ENCODE results near the gene PCGF2.

PCGF2 gene

GRCh38 chr17:38709864-38710603, 38.1 kb downstream of the PCGF2 start:
- no peak for DNase-seq (ENCODE audit: low spot score)

DNA sequence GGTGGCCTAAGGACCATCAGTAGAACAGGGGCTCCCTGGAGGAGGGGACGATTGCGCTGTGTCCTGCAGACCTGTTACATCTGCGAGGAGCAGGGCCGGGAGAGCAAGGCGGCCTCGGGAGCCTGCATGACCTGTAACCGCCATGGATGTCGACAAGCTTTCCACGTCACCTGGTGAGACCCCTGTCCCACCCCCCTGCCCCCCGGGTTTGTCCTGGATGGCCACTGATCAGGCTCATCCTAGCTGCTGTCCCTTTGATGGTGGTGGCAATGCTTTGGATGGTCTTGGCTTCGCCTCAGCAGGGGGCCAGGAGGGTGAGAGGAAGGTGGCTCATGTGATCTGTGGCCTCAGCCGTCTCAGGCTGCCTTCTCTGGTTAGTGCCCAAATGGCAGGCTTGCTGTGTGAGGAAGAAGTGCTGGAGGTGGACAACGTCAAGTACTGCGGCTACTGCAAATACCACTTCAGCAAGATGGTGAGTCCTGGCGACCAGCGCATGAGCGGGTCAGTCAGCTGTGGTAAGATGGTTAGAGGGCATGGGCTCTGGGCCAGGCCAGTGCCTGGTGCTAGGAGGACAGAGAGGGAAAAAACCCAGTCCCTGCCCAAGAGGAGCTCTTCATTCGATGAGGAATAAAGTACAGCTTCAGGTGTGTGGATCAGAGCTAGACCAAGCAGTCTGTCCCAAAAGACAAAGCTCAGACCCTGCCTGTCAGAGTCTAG, 38.9 kb downstream of the PCGF2 start:
- TF ChIP-seq CTCF (IDR thresholded peaks at IDR 0.05; ENCODE audit: extremely low read depth, missing control alignments) = no peak
- DNase-seq (ENCODE audit: low spot score) = no peak

More at GRCh38 chr17:38709864-38710603, 38.1 kb downstream of the PCGF2 start:
- TF ChIP-seq CTCF (IDR thresholded peaks at IDR 0.05; ENCODE audit: extremely low read depth, missing control alignments) = no peak

- no peak for TF ChIP-seq CTCF (IDR thresholded peaks at IDR 0.05; ENCODE audit: extremely low read depth, missing control alignments)
- no peak for DNase-seq (ENCODE audit: low spot score)
Measured at GRCh38 chr17:38707678-38708351, 40.3 kb downstream of the PCGF2 start.

- TF ChIP-seq CTCF (IDR thresholded peaks at IDR 0.05; ENCODE audit: extremely low read depth, missing control alignments) = no peak
- DNase-seq (ENCODE audit: low spot score) = peak; percentile 38
Measured at GRCh38 chr17:38706505-38707216, 41.5 kb downstream of the PCGF2 start.

GRCh38 chr17:38705803-38706504, 42.2 kb downstream of the PCGF2 start:
- no peak for DNase-seq (ENCODE audit: low spot score)
- TF ChIP-seq CTCF (IDR thresholded peaks at IDR 0.05; ENCODE audit: extremely low read depth, missing control alignments) = no peak

DNA sequence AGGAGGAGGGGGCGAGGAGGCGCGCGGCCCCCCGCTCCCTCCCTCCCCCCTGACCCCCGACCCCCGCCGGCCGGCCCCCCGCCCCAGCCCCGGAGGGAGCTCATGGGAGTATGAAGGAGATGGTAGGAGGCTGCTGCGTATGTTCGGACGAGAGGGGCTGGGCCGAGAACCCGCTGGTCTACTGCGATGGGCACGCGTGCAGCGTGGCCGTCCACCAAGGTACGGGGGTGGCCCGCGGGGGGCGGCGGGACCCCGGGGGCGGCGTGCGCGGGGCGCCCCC, 42.7 kb downstream of the PCGF2 start:
- peak; percentile 79 for DNase-seq (ENCODE audit: low spot score)
- no peak for TF ChIP-seq CTCF (IDR thresholded peaks at IDR 0.05; ENCODE audit: extremely low read depth, missing control alignments)
